ENCODE results near the gene CPXM2. TPM values are rescaled to one million over a fixed set of nuclear protein-coding genes. Genes with fewer than 3 reads are reported as not detected.

The CPXM2 gene
- total RNA-seq, 1 experiment from 2014 or later: not detected

GRCh38 chr10:123804716-123805115 is 86.9 kb downstream of the CPXM2 start:
- H3K4me1 ChIP-seq (ENCODE audit: control insufficient read depth, insufficient read depth, low read length): no peaks in the 10 kb centered on the region
- no TSS peak for BruUV-seq (replicated peaks)
- H3K36me3 ChIP-seq (ENCODE audit: control insufficient read depth, insufficient read depth, low read length): no peaks in the 10 kb centered on the region
- intact Hi-C loops (cut with micrococcal nuclease; ENCODE audit: unreplicated experiment) (no loop called here), in situ Hi-C loops (cut with HindIII; ENCODE audit: low pct_unique_long_range_greater_than_20kb, low sequenced_read_pairs) (no loop called here)
- H3K4me3 ChIP-seq (ENCODE audit: low read depth in 2 of 2, low read length in 2 of 2): no peak overlapping the region
- H3K27me3 ChIP-seq (ENCODE audit: control insufficient read depth, insufficient read depth, low read length): peaks cover 3% of the 10 kb centered on the region; the same call in 1 of the 2 replicates
- CTCF ChIA-PET: interaction anchor here (0.6 kb wide), 1 partner anchor 54 kb away, joined by 3 read pairs; no protein-coding TSS in a partner anchor
- no peak for ATAC-seq
- no peak for DNase-seq (ENCODE audit: low read depth, low spot score)
- H3K9me3 ChIP-seq (ENCODE audit: control insufficient read depth, insufficient read depth, low read depth, low read length): no peaks in the 10 kb centered on the region
- POLR2A ChIA-PET: no interaction called here
- no peak overlapping the region for H3K27ac ChIP-seq (ENCODE audit: low read length)
- TF ChIP-seq CTCF (IDR thresholded peaks at IDR 0.05): no peak
- no peak for TF ChIP-seq TCF7L2 (IDR thresholded peaks at IDR 0.05; ENCODE audit: low read depth, low read length)
- TF ChIP-seq REST (IDR thresholded peaks at IDR 0.05; ENCODE audit: insufficient read depth in 1 of 2, low read depth in 2 of 2, low read length in 1 of 2): no peak
- no peak for TF ChIP-seq SIN3A (IDR thresholded peaks at IDR 0.05; ENCODE audit: borderline replicate concordance, insufficient read depth, low read depth, low read length)
- TF ChIP-seq POLR2AphosphoS5 (IDR thresholded peaks at IDR 0.05; ENCODE audit: low read depth, low read length): no peak

- Histone ChIP-seq H3K4me1 (ENCODE audit: control insufficient read depth, insufficient read depth, low read length) (no peaks in the 10 kb centered on the region), H3K4me3 (ENCODE audit: low read depth in 2 of 2, low read length in 2 of 2) (no peak overlapping the region), H3K9me3 (ENCODE audit: control insufficient read depth, insufficient read depth, low read depth, low read length) (no peaks in the 10 kb centered on the region), H3K27me3 (ENCODE audit: control insufficient read depth, insufficient read depth, low read length) (no peaks in the 10 kb centered on the region; the same call in 1 of the 2 replicates), H3K36me3 (ENCODE audit: control insufficient read depth, insufficient read depth, low read length) (no peaks in the 10 kb centered on the region), H3K27ac (ENCODE audit: low read length) (no peak overlapping the region)
- DNase-seq (ENCODE audit: low read depth, low spot score) (no peak), ATAC-seq (no peak)
- TF ChIP-seq SIN3A (IDR thresholded peaks at IDR 0.05; ENCODE audit: borderline replicate concordance, insufficient read depth, low read depth, low read length): no peak
- no peak for TF ChIP-seq POLR2AphosphoS5 (IDR thresholded peaks at IDR 0.05; ENCODE audit: low read depth, low read length)
- no peak for TF ChIP-seq REST (IDR thresholded peaks at IDR 0.05; ENCODE audit: insufficient read depth in 1 of 2, low read depth in 2 of 2, low read length in 1 of 2)
- no peak for TF ChIP-seq CTCF (IDR thresholded peaks at IDR 0.05)
- no peak for TF ChIP-seq TCF7L2 (IDR thresholded peaks at IDR 0.05; ENCODE audit: low read depth, low read length)
- ChIA-PET POLR2A (no interaction called here), CTCF (interaction anchor here (0.6 kb wide), 1 partner anchor 53 kb away, joined by 8 read pairs; no protein-coding TSS in a partner anchor)
- in situ Hi-C loops (cut with HindIII; ENCODE audit: low pct_unique_long_range_greater_than_20kb, low sequenced_read_pairs): no loop called here
- intact Hi-C loops (cut with micrococcal nuclease; ENCODE audit: unreplicated experiment): no loop called here
- BruUV-seq (replicated peaks): no TSS peak
Measured at GRCh38 chr10:123800821-123801220, 90.8 kb downstream of the CPXM2 start.

Data from Panc1 (cell line).